PC-3 (cell line): Measurements from ENCODE around the gene WFS1. TPM values are rescaled to one million over a fixed set of nuclear protein-coding genes. Genes with fewer than 3 reads are reported as not detected.

Source experiments
- ATAC-seq: fragments of 200-7000 bp; cut with Tn5 transposase; 2 replicates; pipeline ENCODE4 v1.9.1; 2020; ENCODE audit warnings: mild to moderate bottlenecking, moderate library complexity
- BruUV-seq: library from RNA; stranded (reverse); fragments of 400-500 nt; replicated peaks from 2 replicates; lab custom pipeline; 2021; lab: Mats Ljungman, UMichigan
- CTCF ChIA-PET: fragments of 300-600 bp; sonication (Branson Sonifier 250); formaldehyde crosslinking; loops from one replicate; lab custom pipeline; 2022; ENCODE audit warnings: antibody characterized with exemption; lab: Charles Lee
- POLR2A ChIA-PET: fragments of 300-600 bp; sonication (Branson Sonifier 250); formaldehyde crosslinking; loops from one replicate; lab custom pipeline; 2022; ENCODE audit warnings: antibody characterized with exemption; ENCODE audit not compliant: unreplicated experiment; lab: Charles Lee
- DNase-seq: peaks from one replicate; pipeline ENCODE4 v3.0.0-alpha.2; 2015
- H2AFZ ChIP-seq: fragments of 300-600 bp; sonication (generic); 2 replicates; pipeline ENCODE4 v1.6.0; 2016; ENCODE audit warnings: antibody characterized with exemption, low read length
- H3F3A ChIP-seq: fragments of 300-600 bp; sonication (generic); one replicate; pipeline ENCODE4 v1.6.0; 2017; ENCODE audit warnings: antibody characterized with exemption, low read length, control low read depth, mild to moderate bottlenecking; ENCODE audit not compliant: unreplicated experiment
- H3K27ac ChIP-seq: fragments of 300-600 bp; sonication (generic); 2 replicates; pipeline ENCODE4 v1.5.1; 2016; ENCODE audit warnings: mild to moderate bottlenecking, low read length
- H3K27me3 ChIP-seq: fragments of 300-600 bp; sonication (generic); 2 replicates; pipeline ENCODE4 v1.6.1; 2016; ENCODE audit warnings: low read length, mixed read lengths
- H3K36me3 ChIP-seq: fragments of 300-600 bp; sonication (generic); 2 replicates; pipeline ENCODE4 v1.6.1; 2016; ENCODE audit warnings: low read depth, mixed run types, low read length, mixed read lengths
- H3K4me1 ChIP-seq: fragments of 300-600 bp; sonication (generic); 2 replicates; pipeline ENCODE4 v1.5.1; 2016; ENCODE audit warnings: low read length; ENCODE audit not compliant: insufficient read depth
- H3K4me2 ChIP-seq: fragments of 300-600 bp; sonication (generic); 2 replicates; pipeline ENCODE4 v1.6.0; 2016; ENCODE audit warnings: low read length
- H3K4me3 ChIP-seq: fragments of 300-600 bp; sonication (generic); 2 replicates; pipeline ENCODE4 v1.5.1; 2016; ENCODE audit warnings: mild to moderate bottlenecking, low read length, mixed read lengths
- H3K79me2 ChIP-seq: fragments of 300-600 bp; sonication (generic); 2 replicates; pipeline ENCODE4 v1.6.1; 2017; ENCODE audit warnings: low read length, mixed read lengths
- H3K9ac ChIP-seq: fragments of 300-600 bp; sonication (generic); 2 replicates; pipeline ENCODE4 v1.6.0; 2016; ENCODE audit warnings: mild to moderate bottlenecking, low read length
- H3K9me2 ChIP-seq: fragments of 300-600 bp; sonication (generic); replicated peaks from 2 replicates; pipeline ENCODE4 v1.6.1; 2016; ENCODE audit warnings: mixed run types, low read length, mixed read lengths
- H3K9me3 ChIP-seq: fragments of 300-600 bp; sonication (generic); 2 replicates; pipeline ENCODE4 v1.6.1; 2016; ENCODE audit warnings: low read length, mixed read lengths
- H4K20me1 ChIP-seq: fragments of 300-600 bp; sonication (generic); 2 replicates; pipeline ENCODE4 v1.6.1; 2016; ENCODE audit warnings: low read length, mixed read lengths
- EZH2 ChIP-seq: fragments of 300-600 bp; sonication (generic); IDR thresholded peaks from one replicate; pipeline ENCODE4 v1.6.1; 2017; ENCODE audit warnings: antibody characterized with exemption, mild to moderate bottlenecking, low read length; ENCODE audit not compliant: unreplicated experiment
- EZH2phosphoT487 ChIP-seq: fragments of 300-600 bp; sonication (generic); IDR thresholded peaks from 2 replicates; pipeline ENCODE4 v1.6.1; 2018; ENCODE audit warnings: mild to moderate bottlenecking, antibody characterized with exemption, low read length, borderline replicate concordance
- intact Hi-C: fragments of 100-400 bp; cut with micrococcal nuclease; formaldehyde crosslinking; loops from 2 replicates; pipeline ENCODE4 v1.9.0; 2023
- total RNA-seq: library from RNA; depleted of rRNA; stranded (reverse); fragments of >200 nt; gene quantifications from 2 replicates; pipeline ENCODE4 v1.2.3, GENCODE V29; 2014
- TF ChIP-seq, protein P1 (sequence below): fragments of 300-600 bp; sonication (generic); conservative IDR thresholded peaks from 2 replicates; pipeline ENCODE4 v1.5.1; 2017; ENCODE audit warnings: antibody characterized with exemption, low read depth, mild to moderate bottlenecking, low read length

Gene WFS1
- total RNA-seq, 1 experiment from 2014 or later, result 35.7 TPM

DNA sequence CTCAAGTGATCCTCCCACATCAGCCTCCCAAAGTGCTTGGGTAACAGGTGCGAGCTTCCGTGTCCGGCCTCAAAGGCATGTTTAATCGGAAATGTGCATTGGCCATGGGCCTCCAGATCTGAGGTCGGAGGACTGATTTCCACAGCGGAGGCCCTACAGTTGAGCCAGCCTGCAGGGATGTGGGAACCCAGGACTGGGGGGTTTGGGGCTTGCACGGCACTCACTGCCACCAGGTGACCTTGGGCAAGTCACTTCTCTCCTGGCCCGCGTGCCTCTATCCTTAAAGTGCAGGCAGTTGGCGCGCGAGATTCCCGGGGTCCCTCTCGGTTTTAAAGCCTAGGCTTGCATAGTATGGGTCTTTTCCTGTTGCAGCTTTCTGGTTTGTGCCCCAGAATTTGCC lies 18.3 kb upstream of the WFS1 start:
- intact Hi-C loops, result no loop called here
- Histone ChIP-seq H3K4me1 (no peaks in the 10 kb centered on the region), H3K79me2 (no peaks in the 10 kb centered on the region), H3K4me2 (no peak overlapping the region), H3K9me2 (no peaks in the 10 kb centered on the region), H3K9ac (no peak overlapping the region), H3K4me3 (no peak overlapping the region), H2AFZ (no peak overlapping the region), H4K20me1 (no peaks in the 10 kb centered on the region), H3F3A (no peaks in the 10 kb centered on the region), H3K36me3 (no peaks in the 10 kb centered on the region), H3K27ac (no peak overlapping the region), H3K9me3 (no peaks in the 10 kb centered on the region), H3K27me3 (no peaks in the 10 kb centered on the region)
- ATAC-seq (no peak), DNase-seq (no peak)
- TF ChIP-seq EZH2 (no peak), EZH2phosphoT487 (no peak)
- TF ChIP-seq, protein P1, sequence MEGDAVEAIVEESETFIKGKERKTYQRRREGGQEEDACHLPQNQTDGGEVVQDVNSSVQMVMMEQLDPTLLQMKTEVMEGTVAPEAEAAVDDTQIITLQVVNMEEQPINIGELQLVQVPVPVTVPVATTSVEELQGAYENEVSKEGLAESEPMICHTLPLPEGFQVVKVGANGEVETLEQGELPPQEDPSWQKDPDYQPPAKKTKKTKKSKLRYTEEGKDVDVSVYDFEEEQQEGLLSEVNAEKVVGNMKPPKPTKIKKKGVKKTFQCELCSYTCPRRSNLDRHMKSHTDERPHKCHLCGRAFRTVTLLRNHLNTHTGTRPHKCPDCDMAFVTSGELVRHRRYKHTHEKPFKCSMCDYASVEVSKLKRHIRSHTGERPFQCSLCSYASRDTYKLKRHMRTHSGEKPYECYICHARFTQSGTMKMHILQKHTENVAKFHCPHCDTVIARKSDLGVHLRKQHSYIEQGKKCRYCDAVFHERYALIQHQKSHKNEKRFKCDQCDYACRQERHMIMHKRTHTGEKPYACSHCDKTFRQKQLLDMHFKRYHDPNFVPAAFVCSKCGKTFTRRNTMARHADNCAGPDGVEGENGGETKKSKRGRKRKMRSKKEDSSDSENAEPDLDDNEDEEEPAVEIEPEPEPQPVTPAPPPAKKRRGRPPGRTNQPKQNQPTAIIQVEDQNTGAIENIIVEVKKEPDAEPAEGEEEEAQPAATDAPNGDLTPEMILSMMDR, result no peak
- CTCF ChIA-PET, result interaction anchor here (0.8 to 2.4 kb wide), 6 partner anchors 13 to 80 kb away, joined by 3 to 13 read pairs (median 5); partner anchors contain the start of gene WFS1
- POLR2A ChIA-PET, result no interaction called here
- BruUV-seq, result no TSS peak

DNA sequence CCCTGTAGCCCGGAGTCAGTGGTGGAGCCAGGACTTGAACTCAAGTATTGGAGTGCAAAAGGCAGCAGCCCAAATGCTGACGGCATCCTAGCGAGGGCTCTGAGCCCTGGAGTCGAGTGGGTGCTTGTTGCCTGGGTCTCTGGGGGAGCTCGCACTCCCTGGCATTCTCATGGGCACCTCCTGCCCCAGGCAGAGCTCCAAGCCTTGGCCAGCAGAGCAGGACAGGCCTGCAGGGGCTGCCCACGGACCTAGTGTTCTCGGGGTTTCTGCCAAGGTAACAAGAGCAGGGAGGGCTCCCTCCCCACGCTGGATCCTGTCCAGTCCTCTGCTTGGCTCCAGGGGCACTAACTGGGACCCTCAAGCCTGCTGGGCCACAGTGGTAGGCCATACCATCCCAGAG lies 17.6 kb upstream of the WFS1 start:
- Histone ChIP-seq H3F3A (no peaks in the 10 kb centered on the region), H4K20me1 (no peaks in the 10 kb centered on the region), H3K27me3 (no peaks in the 10 kb centered on the region), H3K79me2 (no peaks in the 10 kb centered on the region), H3K9ac (no peak overlapping the region), H2AFZ (no peak overlapping the region), H3K4me3 (no peak overlapping the region), H3K9me2 (no peaks in the 10 kb centered on the region), H3K4me2 (no peak overlapping the region), H3K4me1 (no peaks in the 10 kb centered on the region), H3K27ac (no peak overlapping the region), H3K9me3 (no peaks in the 10 kb centered on the region), H3K36me3 (no peaks in the 10 kb centered on the region)
- ChIA-PET CTCF (interaction anchor here (1.3 kb wide), 1 partner anchor 77 kb away, joined by 3 read pairs; no protein-coding TSS in a partner anchor), POLR2A (no interaction called here)
- DNase-seq (no peak), ATAC-seq (no peak)
- TF ChIP-seq EZH2phosphoT487 (no peak), EZH2 (no peak)
- TF ChIP-seq, protein P1, result no peak
- intact Hi-C loops, result no loop called here
- no TSS peak for BruUV-seq

DNA sequence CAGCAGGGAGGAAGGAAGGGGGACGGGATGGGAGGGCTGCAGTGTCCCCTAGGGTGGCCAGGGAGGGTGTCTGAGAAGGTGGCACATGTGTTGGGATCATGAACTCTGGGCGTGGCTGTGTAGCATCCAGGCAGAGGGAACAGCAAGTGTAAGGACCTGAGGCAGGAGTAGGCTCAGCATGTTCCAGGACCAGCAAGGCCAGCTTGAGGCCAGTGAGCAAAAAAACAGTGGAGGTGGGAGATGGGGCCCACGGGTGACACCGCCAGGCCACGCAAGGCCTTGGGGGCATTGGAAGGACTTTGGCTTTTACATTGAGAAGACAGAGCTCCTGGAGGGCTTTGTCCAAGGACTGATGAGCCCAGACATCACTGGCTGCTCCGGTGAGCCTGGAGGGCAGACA lies 16.5 kb upstream of the WFS1 start:
- no peaks in the 10 kb centered on the region for H3K4me1 ChIP-seq

More for the DNA sequence above, 16.5 kb upstream of the WFS1 start:
- Histone ChIP-seq H3K36me3 (no peaks in the 10 kb centered on the region), H3K4me2 (no peak overlapping the region), H3K79me2 (no peaks in the 10 kb centered on the region), H3F3A (no peaks in the 10 kb centered on the region), H3K9me2 (no peaks in the 10 kb centered on the region), H3K9ac (no peak overlapping the region), H3K27me3 (no peaks in the 10 kb centered on the region), H4K20me1 (no peaks in the 10 kb centered on the region), H3K27ac (no peak overlapping the region), H3K9me3 (no peaks in the 10 kb centered on the region), H2AFZ (no peak overlapping the region), H3K4me3 (no peak overlapping the region)
- TF ChIP-seq EZH2phosphoT487 (no peak), EZH2 (no peak)
- TF ChIP-seq, protein P1, result no peak
- no peak for DNase-seq
- BruUV-seq, result no TSS peak
- no peak for ATAC-seq
- intact Hi-C loops, result no loop called here
- CTCF ChIA-PET, result interaction anchor here (0.6 kb wide), 1 partner anchor 22 kb away, joined by 3 read pairs; no protein-coding TSS in a partner anchor
- POLR2A ChIA-PET, result no interaction called here
